Astrocyte (in vitro differentiated cells and primary cell): ENCODE results near the gene PDE1A. TPM values are rescaled to one million over a fixed set of nuclear protein-coding genes. Genes with fewer than 3 reads are reported as not detected.

Experiments
- DNase-seq: peaks from one replicate; pipeline ENCODE4 v3.0.0-alpha.2; 2010; ENCODE audit warnings: low read depth
- FAIRE-seq: peaks from 2 replicates; lab custom pipeline; 2011; peaks lifted over from hg19 to GRCh38; lab: Jason Lieb, UNC
- H2AFZ ChIP-seq: 2 replicates; pipeline ENCODE4 v1.6.0; 2012; ENCODE audit warnings: low read depth, low read length, inconsistent platforms
- H3K27ac ChIP-seq: 2 replicates; pipeline ENCODE4 v1.5.1; 2011; ENCODE audit warnings: low read depth, low read length, inconsistent platforms
- H3K27me3 ChIP-seq: 2 replicates; pipeline ENCODE4 v1.6.0; 2011; ENCODE audit warnings: low read length, inconsistent platforms; ENCODE audit not compliant: insufficient read depth
- H3K36me3 ChIP-seq: 2 replicates; pipeline ENCODE4 v1.5.1; 2011; ENCODE audit warnings: low read length, inconsistent platforms; ENCODE audit not compliant: insufficient read depth
- H3K4me1 ChIP-seq: 2 replicates; pipeline ENCODE4 v1.5.1; 2011; ENCODE audit warnings: low read length, inconsistent platforms; ENCODE audit not compliant: insufficient read depth
- H3K4me2 ChIP-seq: 2 replicates; pipeline ENCODE4 v1.6.0; 2012; ENCODE audit warnings: low read length, inconsistent platforms
- H3K4me3 ChIP-seq: 2 replicates; pipeline ENCODE4 v1.5.1; 2011; ENCODE audit warnings: low read depth, mild to moderate bottlenecking, low read length, inconsistent platforms; ENCODE audit not compliant: insufficient read depth
- H3K79me2 ChIP-seq: 2 replicates; pipeline ENCODE4 v1.6.0; 2012; ENCODE audit warnings: mild to moderate bottlenecking, low read length, inconsistent platforms; ENCODE audit not compliant: insufficient read depth
- H3K9ac ChIP-seq: 2 replicates; pipeline ENCODE4 v1.6.0; 2012; ENCODE audit warnings: mild to moderate bottlenecking, low read length, inconsistent platforms
- H3K9me3 ChIP-seq: 2 replicates; pipeline ENCODE4 v1.5.1; 2012; ENCODE audit warnings: low read depth, mild to moderate bottlenecking, low read length, inconsistent platforms; ENCODE audit not compliant: insufficient read depth
- H4K20me1 ChIP-seq: 2 replicates; pipeline ENCODE4 v1.6.0; 2012; ENCODE audit warnings: low read length, inconsistent platforms; ENCODE audit not compliant: insufficient read depth
- H3K27ac Mint-ChIP-seq: one replicate; pipeline ENCODE4 v1.8.0; 2021; ENCODE audit warnings: mild to moderate bottlenecking, mixed read lengths; ENCODE audit not compliant: unreplicated experiment
- H3K27me3 Mint-ChIP-seq: one replicate; pipeline ENCODE4 v1.8.0; 2021; ENCODE audit warnings: low read depth, mixed read lengths; ENCODE audit not compliant: unreplicated experiment
- H3K36me3 Mint-ChIP-seq: one replicate; pipeline ENCODE4 v1.8.0; 2021; ENCODE audit warnings: low read depth, mixed read lengths; ENCODE audit not compliant: unreplicated experiment
- H3K4me1 Mint-ChIP-seq: one replicate; pipeline ENCODE4 v1.8.0; 2021; ENCODE audit warnings: low read depth, mixed read lengths; ENCODE audit not compliant: unreplicated experiment
- H3K4me3 Mint-ChIP-seq: one replicate; pipeline ENCODE4 v1.8.0; 2021; ENCODE audit warnings: mild to moderate bottlenecking, moderate library complexity, mixed read lengths; ENCODE audit not compliant: unreplicated experiment
- H3K9me3 Mint-ChIP-seq: one replicate; pipeline ENCODE4 v1.8.0; 2021; ENCODE audit warnings: mild to moderate bottlenecking, mixed read lengths; ENCODE audit not compliant: unreplicated experiment
- CTCF ChIP-seq: IDR thresholded peaks from 2 replicates; pipeline ENCODE4 v1.5.1; 2011; ENCODE audit warnings: low read depth, mild to moderate bottlenecking, inconsistent platforms, low read length, moderate library complexity; ENCODE audit not compliant: insufficient read depth
- EZH2 ChIP-seq: IDR thresholded peaks from 2 replicates; pipeline ENCODE4 v1.6.1; 2012; ENCODE audit warnings: mild to moderate bottlenecking, low read length, inconsistent platforms; ENCODE audit not compliant: insufficient read depth
- total RNA-seq: library from RNA; stranded (reverse); gene quantifications from 2 replicates; pipeline ENCODE4 v1.2.1, GENCODE V29; 2021

Gene PDE1A
- total RNA-seq, 1 donor from 2014 or later = 0.32 TPM

DNA sequence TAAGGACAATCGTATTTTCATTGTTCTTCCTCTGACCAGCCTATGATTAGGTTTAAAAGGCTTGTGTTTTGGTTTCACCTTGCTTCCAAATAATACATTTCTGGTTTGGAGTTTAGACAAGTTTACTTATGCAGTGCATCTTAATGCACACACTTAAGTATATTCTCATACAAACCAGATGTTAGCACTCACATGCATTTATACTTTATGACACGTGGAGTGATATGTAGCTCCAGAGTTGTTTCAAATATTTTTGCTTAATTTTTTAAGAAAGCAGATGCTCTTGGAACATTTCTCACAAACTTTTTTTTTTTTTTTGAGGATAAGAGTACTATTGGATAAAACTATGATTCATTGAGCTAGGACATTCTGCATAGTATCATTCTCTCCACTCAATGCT lies 109.9 kb downstream of the PDE1A start:
- H2AFZ ChIP-seq = no peak overlapping the region
- no peak overlapping the region for H3K27ac ChIP-seq
- H3K4me2 ChIP-seq = no peak overlapping the region
- no peak overlapping the region for H3K4me3 ChIP-seq
- no peaks in the 10 kb centered on the region for H3K4me1 ChIP-seq
- Mint-ChIP-seq H3K4me1 (no peaks in the 10 kb centered on the region), H3K27me3 (no peaks in the 10 kb centered on the region), H3K27ac (no peak overlapping the region), H3K9me3 (no peaks in the 10 kb centered on the region), H3K4me3 (no peak overlapping the region), H3K36me3 (no peaks in the 10 kb centered on the region)
- H3K36me3 ChIP-seq = no peaks in the 10 kb centered on the region
- H4K20me1 ChIP-seq = no peaks in the 10 kb centered on the region
- no peaks in the 10 kb centered on the region for H3K27me3 ChIP-seq
- no peaks in the 10 kb centered on the region for H3K79me2 ChIP-seq
- H3K9me3 ChIP-seq = no peaks in the 10 kb centered on the region
- DNase-seq = no peak
- no peak overlapping the region for H3K9ac ChIP-seq
- FAIRE-seq = peak; percentile 52
- TF ChIP-seq CTCF (no peak), EZH2 (no peak)

- Mint-ChIP-seq H3K36me3 (no peaks in the 10 kb centered on the region), H3K9me3 (no peaks in the 10 kb centered on the region), H3K4me1 (no peaks in the 10 kb centered on the region), H3K4me3 (no peak overlapping the region), H3K27ac (no peak overlapping the region), H3K27me3 (no peaks in the 10 kb centered on the region)
- Histone ChIP-seq H3K36me3 (no peaks in the 10 kb centered on the region), H3K79me2 (no peaks in the 10 kb centered on the region), H3K27me3 (no peaks in the 10 kb centered on the region), H3K4me2 (no peak overlapping the region), H3K27ac (no peak overlapping the region), H3K9me3 (no peaks in the 10 kb centered on the region), H3K4me1 (peaks cover 14% of the 10 kb centered on the region), H3K4me3 (no peak overlapping the region), H4K20me1 (no peaks in the 10 kb centered on the region), H2AFZ (no peak overlapping the region), H3K9ac (no peak overlapping the region)
- TF ChIP-seq EZH2 = no peak
- TF ChIP-seq CTCF = no peak
- DNase-seq = no peak
- FAIRE-seq = no peak
Measured at GRCh38 chr2:182302972-182303371, 123.9 kb downstream of the PDE1A start.

- H3K9me3 Mint-ChIP-seq = no peaks in the 10 kb centered on the region
- no peak overlapping the region for H3K4me3 Mint-ChIP-seq
- H3K27ac ChIP-seq = no peak overlapping the region
- TF ChIP-seq EZH2 (no peak), CTCF (no peak)
- H3K36me3 ChIP-seq = no peaks in the 10 kb centered on the region
- H3K4me1 Mint-ChIP-seq = no peaks in the 10 kb centered on the region
- FAIRE-seq (no peak), DNase-seq (peak; percentile 89)
- H4K20me1 ChIP-seq = no peaks in the 10 kb centered on the region
- no peak overlapping the region for H3K27ac Mint-ChIP-seq
- no peaks in the 10 kb centered on the region for H3K27me3 Mint-ChIP-seq
- H3K4me3 ChIP-seq = no peak overlapping the region
- no peaks in the 10 kb centered on the region for H3K79me2 ChIP-seq
- peak overlapping the region; percentile 38 for H3K4me2 ChIP-seq
- H3K36me3 Mint-ChIP-seq = no peaks in the 10 kb centered on the region
- H2AFZ ChIP-seq = no peak overlapping the region
- H3K9me3 ChIP-seq = no peaks in the 10 kb centered on the region
- H3K27me3 ChIP-seq = no peaks in the 10 kb centered on the region
- H3K9ac ChIP-seq = no peak overlapping the region
- H3K4me1 ChIP-seq = peaks cover 14% of the 10 kb centered on the region
Measured at GRCh38 chr2:182302174-182302573, 124.7 kb downstream of the PDE1A start.
